GM12892 (cell line): ENCODE results near the gene SLC7A6.

Source experiments
- POLR2A ChIP-seq: IDR thresholded peaks from 2 replicates; pipeline ENCODE4 v1.6.1; 2011; ENCODE audit warnings: low read depth, low read length, control low read depth
- POLR2AphosphoS5 ChIP-seq: IDR thresholded peaks from 2 replicates; pipeline ENCODE4 v1.6.1; 2011; ENCODE audit warnings: low read depth, low read length, control low read depth

GRCh38 chr16:68296693-68297092 lies 32.4 kb downstream of the SLC7A6 start:
- TF ChIP-seq POLR2A (no peak), POLR2AphosphoS5 (no peak)
